WERI-Rb-1 (cell line): Measurements from ENCODE around the gene PLLP.

ENCODE experiments used
- DNase-seq: peaks from one replicate; pipeline ENCODE4 v3.0.0-alpha.2; 2020
- H3K27ac ChIP-seq: fragments of 250-450 bp; sonication (Bioruptor Pico); 2 replicates; pipeline ENCODE4 v1.5.1; 2020; ENCODE audit warnings: mild to moderate bottlenecking, moderate library complexity
- H3K27me3 ChIP-seq: fragments of 250-450 bp; sonication (Bioruptor Pico); 2 replicates; pipeline ENCODE4 v1.5.1; 2021; ENCODE audit warnings: mild to moderate bottlenecking, low read depth, moderate library complexity; ENCODE audit not compliant: insufficient read depth, severe bottlenecking
- H3K36me3 ChIP-seq: fragments of 250-450 bp; sonication (Bioruptor Pico); 2 replicates; pipeline ENCODE4 v1.5.1; 2020; ENCODE audit warnings: mild to moderate bottlenecking, moderate library complexity
- H3K4me3 ChIP-seq: 2 replicates; pipeline ENCODE4 v1.5.1; 2011; ENCODE audit warnings: low read depth, mild to moderate bottlenecking, control low read depth, low read length
- H3K9me3 ChIP-seq: fragments of 250-450 bp; sonication (Bioruptor Pico); 2 replicates; pipeline ENCODE4 v1.5.1; 2021; ENCODE audit warnings: mild to moderate bottlenecking, moderate library complexity; ENCODE audit not compliant: severe bottlenecking
- CTCF ChIP-seq: IDR thresholded peaks from 2 replicates; pipeline ENCODE4 v1.5.1; 2011; ENCODE audit warnings: low read depth, mild to moderate bottlenecking, control low read depth, inconsistent platforms, low read length

PLLP gene

GRCh38 chr16:57216968-57217367 is 67.5 kb downstream of the PLLP start:
- TF ChIP-seq CTCF: no peak
- Histone ChIP-seq H3K9me3 (no peaks in the 10 kb centered on the region), H3K27me3 (no peaks in the 10 kb centered on the region), H3K4me3 (no peak overlapping the region), H3K27ac (no peak overlapping the region), H3K36me3 (peaks cover 88% of the 10 kb centered on the region)
- DNase-seq: no peak

- peaks cover 91% of the 10 kb centered on the region for H3K36me3 ChIP-seq
- no peak overlapping the region for H3K27ac ChIP-seq
- TF ChIP-seq CTCF: no peak
- H3K9me3 ChIP-seq: no peaks in the 10 kb centered on the region
- no peak for DNase-seq
- H3K4me3 ChIP-seq: no peak overlapping the region
- H3K27me3 ChIP-seq: no peaks in the 10 kb centered on the region
Measured at GRCh38 chr16:57213462-57213861, 71.0 kb downstream of the PLLP start.

GRCh38 chr16:57209780-57210179 is 74.7 kb downstream of the PLLP start:
- DNase-seq: no peak
- TF ChIP-seq CTCF: no peak
- H3K27ac ChIP-seq: no peak overlapping the region
- H3K27me3 ChIP-seq: no peaks in the 10 kb centered on the region
- H3K36me3 ChIP-seq: peaks cover 85% of the 10 kb centered on the region
- H3K9me3 ChIP-seq: no peaks in the 10 kb centered on the region
- H3K4me3 ChIP-seq: no peak overlapping the region

- no peak for TF ChIP-seq CTCF
- H3K4me3 ChIP-seq: no peak overlapping the region
- no peak for DNase-seq
- H3K27ac ChIP-seq: no peak overlapping the region
- no peaks in the 10 kb centered on the region for H3K9me3 ChIP-seq
- H3K27me3 ChIP-seq: no peaks in the 10 kb centered on the region
- H3K36me3 ChIP-seq: peaks cover 84% of the 10 kb centered on the region
Measured at GRCh38 chr16:57208926-57209325, 75.5 kb downstream of the PLLP start.
